ENCODE results near the gene SUDS3. TPM values are rescaled to one million over a fixed set of nuclear protein-coding genes. Genes with fewer than 3 reads are reported as not detected.

SUDS3 gene
- total RNA-seq, 2 experiments from 2014 or later: 27.8 to 28.6 TPM

DNA sequence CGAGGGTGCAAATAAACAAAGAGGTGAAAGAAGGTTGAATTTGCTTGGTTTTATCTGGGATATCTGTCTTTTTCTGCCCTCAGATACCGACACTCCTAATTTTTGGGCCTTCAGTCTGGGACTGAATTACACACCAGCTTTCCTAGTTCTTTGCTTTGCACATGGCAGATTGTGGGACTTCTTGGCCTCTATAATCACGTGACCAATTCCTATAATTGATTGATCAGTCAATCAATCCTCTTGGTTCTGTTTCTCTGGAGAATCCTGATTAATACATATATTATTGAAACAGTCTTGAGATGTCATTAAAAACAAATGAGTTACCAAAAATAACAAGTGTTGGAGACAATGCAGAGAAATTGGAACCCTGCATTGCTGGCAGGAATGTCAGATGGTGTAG, 62.7 kb downstream of the SUDS3 start:
- H3K27me3 Mint-ChIP-seq: peaks cover 10% of the 10 kb centered on the region
- no peak for DNase-seq
- ChIA-PET POLR2A (interaction anchor here (0.6 kb wide), 1 partner anchor 272 kb away, joined by 3 read pairs; no protein-coding TSS in a partner anchor), CTCF (no interaction called here)
- no peaks in the 10 kb centered on the region for H3K4me1 Mint-ChIP-seq
- no peak overlapping the region for H3K27ac Mint-ChIP-seq
- H3K9me3 Mint-ChIP-seq: no peaks in the 10 kb centered on the region
- no peak overlapping the region for H3K4me3 Mint-ChIP-seq
- H3K36me3 Mint-ChIP-seq (ENCODE audit: low read depth): no peaks in the 10 kb centered on the region

- CTCF ChIA-PET: no interaction called here
- no peaks in the 10 kb centered on the region for H3K36me3 Mint-ChIP-seq (ENCODE audit: low read depth)
- no peak overlapping the region for H3K4me3 Mint-ChIP-seq
- H3K4me1 Mint-ChIP-seq: no peaks in the 10 kb centered on the region
- peaks cover 10% of the 10 kb centered on the region for H3K27me3 Mint-ChIP-seq
- H3K9me3 Mint-ChIP-seq: no peaks in the 10 kb centered on the region
- no peak for DNase-seq
- POLR2A ChIA-PET: no interaction called here
- no peak overlapping the region for H3K27ac Mint-ChIP-seq
Measured at GRCh38 chr12:118446247-118446646, 69.9 kb downstream of the SUDS3 start.

- ChIA-PET POLR2A (no interaction called here), CTCF (no interaction called here)
- no peak overlapping the region for H3K27ac Mint-ChIP-seq
- no peaks in the 10 kb centered on the region for H3K4me1 Mint-ChIP-seq
- H3K9me3 Mint-ChIP-seq: no peaks in the 10 kb centered on the region
- H3K36me3 Mint-ChIP-seq (ENCODE audit: low read depth): no peaks in the 10 kb centered on the region
- peaks cover 5% of the 10 kb centered on the region for H3K27me3 Mint-ChIP-seq
- H3K4me3 Mint-ChIP-seq: no peak overlapping the region
- no peak for DNase-seq
Measured at GRCh38 chr12:118447181-118447580, 70.8 kb downstream of the SUDS3 start.

DNA sequence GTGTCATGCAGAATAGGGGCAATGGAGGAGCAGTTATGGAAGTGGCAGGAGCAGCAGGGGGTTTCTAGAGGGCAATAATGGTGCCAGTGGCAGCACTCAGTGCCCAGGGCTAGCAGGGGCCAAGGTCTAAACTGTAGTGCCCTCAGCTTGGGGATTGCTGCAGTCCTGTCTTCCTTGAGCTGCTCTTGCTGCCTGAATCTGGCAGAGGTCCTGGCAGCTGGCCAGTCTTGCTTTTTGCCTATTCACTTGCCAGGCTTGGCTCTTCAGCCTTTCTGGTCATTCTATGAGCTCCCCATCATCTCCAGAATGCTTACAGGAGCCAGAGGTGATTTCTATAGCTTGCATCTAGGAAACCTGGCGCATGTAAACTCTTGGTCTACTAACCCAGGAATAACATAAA, 72.0 kb downstream of the SUDS3 start:
- DNase-seq: no peak
- POLR2A ChIA-PET: no interaction called here
- no peaks in the 10 kb centered on the region for H3K4me1 Mint-ChIP-seq
- no peak overlapping the region for H3K27ac Mint-ChIP-seq
- no peaks in the 10 kb centered on the region for H3K36me3 Mint-ChIP-seq (ENCODE audit: low read depth)
- H3K9me3 Mint-ChIP-seq: no peaks in the 10 kb centered on the region
- H3K4me3 Mint-ChIP-seq: no peak overlapping the region
- peaks cover 2% of the 10 kb centered on the region for H3K27me3 Mint-ChIP-seq
- CTCF ChIA-PET: no interaction called here

DNA sequence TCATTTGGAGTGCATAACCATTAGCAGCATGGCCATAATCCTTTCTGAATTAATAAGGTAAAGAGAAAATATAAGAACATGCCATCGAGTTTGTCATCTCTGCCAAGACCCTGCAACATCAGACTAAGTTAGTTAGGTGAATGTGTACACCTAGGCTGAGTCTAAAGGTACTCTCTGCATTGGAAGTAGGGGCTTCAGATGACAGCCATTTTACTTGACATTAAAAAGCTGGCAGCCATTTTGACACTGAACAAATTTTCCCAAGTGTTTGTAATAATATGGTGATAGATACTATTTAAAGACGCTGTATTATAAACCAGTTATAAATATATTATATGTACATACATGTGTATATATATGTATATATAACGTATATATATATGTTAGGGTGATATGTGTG, 79.0 kb downstream of the SUDS3 start:
- no peaks in the 10 kb centered on the region for H3K9me3 Mint-ChIP-seq
- H3K4me3 Mint-ChIP-seq: no peak overlapping the region
- H3K27ac Mint-ChIP-seq: no peak overlapping the region
- ChIA-PET CTCF (no interaction called here), POLR2A (no interaction called here)
- H3K4me1 Mint-ChIP-seq: no peaks in the 10 kb centered on the region
- no peaks in the 10 kb centered on the region for H3K27me3 Mint-ChIP-seq
- H3K36me3 Mint-ChIP-seq (ENCODE audit: low read depth): no peaks in the 10 kb centered on the region
- DNase-seq: no peak

DNA sequence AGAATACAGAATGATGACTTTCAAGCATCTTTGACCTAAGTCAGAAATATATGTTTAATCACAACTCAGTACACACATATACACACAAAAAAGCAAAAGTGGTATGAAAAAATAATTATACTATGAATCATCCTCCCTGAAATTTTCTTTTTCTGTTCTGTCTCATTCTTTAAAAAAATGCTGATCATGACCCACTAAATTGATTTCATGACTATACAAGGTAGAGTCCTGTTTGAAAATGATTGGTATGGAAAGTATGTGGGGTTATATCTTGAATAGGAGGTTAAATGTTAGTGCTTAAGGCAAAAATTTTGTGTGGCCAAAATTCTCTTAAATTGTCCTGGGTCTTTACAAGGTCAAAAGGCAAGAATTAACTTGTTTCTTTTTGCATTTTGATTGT, 80.4 kb downstream of the SUDS3 start:
- no peak overlapping the region for H3K27ac Mint-ChIP-seq
- H3K4me3 Mint-ChIP-seq: no peak overlapping the region
- H3K36me3 Mint-ChIP-seq (ENCODE audit: low read depth): no peaks in the 10 kb centered on the region
- ChIA-PET CTCF (no interaction called here), POLR2A (no interaction called here)
- no peaks in the 10 kb centered on the region for H3K27me3 Mint-ChIP-seq
- no peak for DNase-seq
- no peaks in the 10 kb centered on the region for H3K9me3 Mint-ChIP-seq
- no peaks in the 10 kb centered on the region for H3K4me1 Mint-ChIP-seq

GRCh38 chr12:118459110-118459509, 82.8 kb downstream of the SUDS3 start:
- H3K9me3 Mint-ChIP-seq: no peaks in the 10 kb centered on the region
- no peaks in the 10 kb centered on the region for H3K4me1 Mint-ChIP-seq
- no peaks in the 10 kb centered on the region for H3K36me3 Mint-ChIP-seq (ENCODE audit: low read depth)
- no peak for DNase-seq
- CTCF ChIA-PET: no interaction called here
- H3K27ac Mint-ChIP-seq: no peak overlapping the region
- H3K27me3 Mint-ChIP-seq: no peaks in the 10 kb centered on the region
- H3K4me3 Mint-ChIP-seq: no peak overlapping the region
- POLR2A ChIA-PET: no interaction called here

DNA sequence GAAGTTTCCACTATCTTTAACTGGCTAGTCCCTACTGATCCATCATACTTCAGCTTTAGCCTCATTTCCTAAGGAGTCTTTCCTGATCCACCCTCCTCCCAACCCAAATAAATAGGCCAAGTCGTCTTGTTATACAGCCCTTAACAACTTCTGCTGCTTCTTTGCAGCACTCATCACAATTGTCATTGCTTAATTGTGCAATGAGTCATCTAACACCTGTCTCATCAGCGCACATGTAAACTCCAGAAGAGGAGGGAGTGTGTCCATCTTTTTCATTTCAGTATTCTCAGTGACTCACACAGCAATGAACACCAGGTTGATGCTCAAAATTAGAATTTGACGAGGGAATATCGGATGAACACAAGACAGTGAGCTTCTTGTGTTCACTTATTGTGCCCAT, 87.3 kb downstream of the SUDS3 start:
- Mint-ChIP-seq H3K4me1 (no peaks in the 10 kb centered on the region), H3K4me3 (no peak overlapping the region), H3K27ac (no peak overlapping the region), H3K9me3 (no peaks in the 10 kb centered on the region), H3K27me3 (no peaks in the 10 kb centered on the region), H3K36me3 (ENCODE audit: low read depth) (no peaks in the 10 kb centered on the region)
- CTCF ChIA-PET: no interaction called here
- DNase-seq: no peak
- POLR2A ChIA-PET: no interaction called here

- Mint-ChIP-seq H3K36me3 (ENCODE audit: low read depth) (no peaks in the 10 kb centered on the region), H3K9me3 (no peaks in the 10 kb centered on the region), H3K27ac (no peak overlapping the region), H3K4me1 (no peaks in the 10 kb centered on the region), H3K27me3 (no peaks in the 10 kb centered on the region), H3K4me3 (no peak overlapping the region)
- ChIA-PET CTCF (no interaction called here), POLR2A (no interaction called here)
- DNase-seq: no peak
Measured at GRCh38 chr12:118465706-118466105, 89.4 kb downstream of the SUDS3 start.

Other genes with a start within 250 kb of the SUDS3 start
- 10 to 100 TPM; 75.5 to 76.7 TPM for gene PEBP1, start 240.4 kb upstream of the SUDS3 start, total RNA-seq
- gene TAOK3, start 3.6 kb upstream of the SUDS3 start, total RNA-seq: 10 to 100 TPM; 61.9 to 65.5 TPM

Measured in activated CD4-positive, alpha-beta memory T cell treated with anti-CD3 and anti-CD28 coated beads, Interleukin-2, amount 10 ng/mL, durations not matched to agents 7 days and 5 days (primary cell).